GM08714 (cell line): ENCODE data around the gene KREMEN1.
A peak's percentile ranks its signal among the peaks of the same experiment; 100 is the strongest.

Source experiments
- H3K4me3 ChIP-seq: fragments of 200-500 bp; sonication (Bioruptor generic); 2 replicates; pipeline ENCODE4 v1.5.1; 2014; ENCODE audit warnings: mild to moderate bottlenecking, low read length, inconsistent platforms
- ZNF274 ChIP-seq: IDR thresholded peaks from 2 replicates; pipeline ENCODE4 v1.6.1; 2012; ENCODE audit warnings: mild to moderate bottlenecking, low read depth, low read length

The KREMEN1 gene

GRCh38 chr22:29205594-29206371 lies 132.9 kb downstream of the KREMEN1 start, which contains the start of gene EMID1:
EMID1 (plus strand) TSS chr22:29205896; CDS start chr22:29206039, 143 bp downstream.
- no peak for TF ChIP-seq ZNF274
- H3K4me3 ChIP-seq, result peak within 1 kb of the TSS; percentile 84

GRCh38 chr22:29206372-29207242 lies 133.8 kb downstream of the KREMEN1 start:
- TF ChIP-seq ZNF274, result no peak

GRCh38 chr22:29207243-29207550 lies 134.4 kb downstream of the KREMEN1 start:
- H3K4me3 ChIP-seq, result peak overlapping the region; percentile 84; the same call in 1 of the 2 replicates
- no peak for TF ChIP-seq ZNF274

More at GRCh38 chr22:29206372-29207242, 133.8 kb downstream of the KREMEN1 start:
- peak overlapping the region; percentile 84 for H3K4me3 ChIP-seq

- TF ChIP-seq ZNF274, result no peak
- peak overlapping the region; percentile 84; the same call in 1 of the 2 replicates for H3K4me3 ChIP-seq
These were observed 135.0 kb downstream of the KREMEN1 start for GRCh38 chr22:29207562-29208501.

- no peak for TF ChIP-seq ZNF274
- peak overlapping the region; percentile 84; the same call in 1 of the 2 replicates for H3K4me3 ChIP-seq
These were observed 135.6 kb downstream of the KREMEN1 start for GRCh38 chr22:29208502-29208862.

- no peak for TF ChIP-seq ZNF274
- H3K4me3 ChIP-seq, result peak overlapping the region; percentile 84; the same call in 1 of the 2 replicates
These were observed 136.2 kb downstream of the KREMEN1 start for GRCh38 chr22:29208879-29209623.

GRCh38 chr22:29209624-29209929 lies 136.7 kb downstream of the KREMEN1 start:
- H3K4me3 ChIP-seq, result no peak overlapping the region; the same call in 1 of the 2 replicates
- TF ChIP-seq ZNF274, result no peak

- TF ChIP-seq ZNF274, result no peak
- H3K4me3 ChIP-seq, result no peak overlapping the region
These were observed 138.2 kb downstream of the KREMEN1 start for GRCh38 chr22:29211066-29211465.

- TF ChIP-seq ZNF274, result no peak
- no peak overlapping the region for H3K4me3 ChIP-seq
These were observed 138.6 kb downstream of the KREMEN1 start for GRCh38 chr22:29211466-29211865.

- TF ChIP-seq ZNF274, result no peak
- H3K4me3 ChIP-seq, result no peak overlapping the region
These were observed 139.9 kb downstream of the KREMEN1 start for GRCh38 chr22:29212743-29213142.

- no peak for TF ChIP-seq ZNF274
- no peak overlapping the region for H3K4me3 ChIP-seq
These were observed 140.7 kb downstream of the KREMEN1 start for GRCh38 chr22:29213493-29213892.

GRCh38 chr22:29214232-29214631 lies 141.4 kb downstream of the KREMEN1 start:
- no peak overlapping the region for H3K4me3 ChIP-seq
- TF ChIP-seq ZNF274, result no peak
